ENCODE measurements around the gene CHERP. TPM values are rescaled to one million over a fixed set of nuclear protein-coding genes. Genes with fewer than 3 reads are reported as not detected.
A peak's percentile ranks its signal among the peaks of the same experiment; 100 is the strongest.

The CHERP gene
- total and polyA plus RNA-seq, 2 experiments from 2014 or later = 31.6 to 41.2 TPM

DNA sequence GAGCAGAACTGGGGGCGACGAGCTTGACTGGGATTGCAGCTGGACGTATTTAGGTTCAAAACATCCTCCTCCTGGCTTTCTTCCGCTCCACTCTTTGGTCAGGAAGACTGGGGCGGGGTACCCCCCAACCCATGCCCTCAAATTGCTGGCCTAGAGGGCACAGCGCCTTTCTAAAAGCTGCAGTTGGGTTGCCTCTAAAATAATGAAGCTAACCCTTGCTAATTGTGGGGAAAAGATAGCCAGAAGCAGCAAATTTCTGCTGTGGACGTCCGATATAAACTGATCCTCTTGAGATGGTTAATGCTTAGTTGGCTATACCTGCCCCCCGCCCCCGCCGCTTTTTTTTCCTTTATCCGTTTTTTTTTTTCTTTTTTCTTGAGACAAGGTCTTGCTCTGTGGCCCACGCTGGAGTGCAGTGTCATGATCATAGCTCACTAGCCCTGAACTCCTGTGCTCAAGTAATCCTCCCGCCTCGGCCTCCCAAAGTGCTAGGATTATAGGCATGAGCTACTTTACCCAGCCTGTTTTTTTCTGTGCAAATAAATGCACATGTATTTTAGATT, 754 bp upstream of the CHERP start (continued):
- TF ChIP-seq, protein P1, sequence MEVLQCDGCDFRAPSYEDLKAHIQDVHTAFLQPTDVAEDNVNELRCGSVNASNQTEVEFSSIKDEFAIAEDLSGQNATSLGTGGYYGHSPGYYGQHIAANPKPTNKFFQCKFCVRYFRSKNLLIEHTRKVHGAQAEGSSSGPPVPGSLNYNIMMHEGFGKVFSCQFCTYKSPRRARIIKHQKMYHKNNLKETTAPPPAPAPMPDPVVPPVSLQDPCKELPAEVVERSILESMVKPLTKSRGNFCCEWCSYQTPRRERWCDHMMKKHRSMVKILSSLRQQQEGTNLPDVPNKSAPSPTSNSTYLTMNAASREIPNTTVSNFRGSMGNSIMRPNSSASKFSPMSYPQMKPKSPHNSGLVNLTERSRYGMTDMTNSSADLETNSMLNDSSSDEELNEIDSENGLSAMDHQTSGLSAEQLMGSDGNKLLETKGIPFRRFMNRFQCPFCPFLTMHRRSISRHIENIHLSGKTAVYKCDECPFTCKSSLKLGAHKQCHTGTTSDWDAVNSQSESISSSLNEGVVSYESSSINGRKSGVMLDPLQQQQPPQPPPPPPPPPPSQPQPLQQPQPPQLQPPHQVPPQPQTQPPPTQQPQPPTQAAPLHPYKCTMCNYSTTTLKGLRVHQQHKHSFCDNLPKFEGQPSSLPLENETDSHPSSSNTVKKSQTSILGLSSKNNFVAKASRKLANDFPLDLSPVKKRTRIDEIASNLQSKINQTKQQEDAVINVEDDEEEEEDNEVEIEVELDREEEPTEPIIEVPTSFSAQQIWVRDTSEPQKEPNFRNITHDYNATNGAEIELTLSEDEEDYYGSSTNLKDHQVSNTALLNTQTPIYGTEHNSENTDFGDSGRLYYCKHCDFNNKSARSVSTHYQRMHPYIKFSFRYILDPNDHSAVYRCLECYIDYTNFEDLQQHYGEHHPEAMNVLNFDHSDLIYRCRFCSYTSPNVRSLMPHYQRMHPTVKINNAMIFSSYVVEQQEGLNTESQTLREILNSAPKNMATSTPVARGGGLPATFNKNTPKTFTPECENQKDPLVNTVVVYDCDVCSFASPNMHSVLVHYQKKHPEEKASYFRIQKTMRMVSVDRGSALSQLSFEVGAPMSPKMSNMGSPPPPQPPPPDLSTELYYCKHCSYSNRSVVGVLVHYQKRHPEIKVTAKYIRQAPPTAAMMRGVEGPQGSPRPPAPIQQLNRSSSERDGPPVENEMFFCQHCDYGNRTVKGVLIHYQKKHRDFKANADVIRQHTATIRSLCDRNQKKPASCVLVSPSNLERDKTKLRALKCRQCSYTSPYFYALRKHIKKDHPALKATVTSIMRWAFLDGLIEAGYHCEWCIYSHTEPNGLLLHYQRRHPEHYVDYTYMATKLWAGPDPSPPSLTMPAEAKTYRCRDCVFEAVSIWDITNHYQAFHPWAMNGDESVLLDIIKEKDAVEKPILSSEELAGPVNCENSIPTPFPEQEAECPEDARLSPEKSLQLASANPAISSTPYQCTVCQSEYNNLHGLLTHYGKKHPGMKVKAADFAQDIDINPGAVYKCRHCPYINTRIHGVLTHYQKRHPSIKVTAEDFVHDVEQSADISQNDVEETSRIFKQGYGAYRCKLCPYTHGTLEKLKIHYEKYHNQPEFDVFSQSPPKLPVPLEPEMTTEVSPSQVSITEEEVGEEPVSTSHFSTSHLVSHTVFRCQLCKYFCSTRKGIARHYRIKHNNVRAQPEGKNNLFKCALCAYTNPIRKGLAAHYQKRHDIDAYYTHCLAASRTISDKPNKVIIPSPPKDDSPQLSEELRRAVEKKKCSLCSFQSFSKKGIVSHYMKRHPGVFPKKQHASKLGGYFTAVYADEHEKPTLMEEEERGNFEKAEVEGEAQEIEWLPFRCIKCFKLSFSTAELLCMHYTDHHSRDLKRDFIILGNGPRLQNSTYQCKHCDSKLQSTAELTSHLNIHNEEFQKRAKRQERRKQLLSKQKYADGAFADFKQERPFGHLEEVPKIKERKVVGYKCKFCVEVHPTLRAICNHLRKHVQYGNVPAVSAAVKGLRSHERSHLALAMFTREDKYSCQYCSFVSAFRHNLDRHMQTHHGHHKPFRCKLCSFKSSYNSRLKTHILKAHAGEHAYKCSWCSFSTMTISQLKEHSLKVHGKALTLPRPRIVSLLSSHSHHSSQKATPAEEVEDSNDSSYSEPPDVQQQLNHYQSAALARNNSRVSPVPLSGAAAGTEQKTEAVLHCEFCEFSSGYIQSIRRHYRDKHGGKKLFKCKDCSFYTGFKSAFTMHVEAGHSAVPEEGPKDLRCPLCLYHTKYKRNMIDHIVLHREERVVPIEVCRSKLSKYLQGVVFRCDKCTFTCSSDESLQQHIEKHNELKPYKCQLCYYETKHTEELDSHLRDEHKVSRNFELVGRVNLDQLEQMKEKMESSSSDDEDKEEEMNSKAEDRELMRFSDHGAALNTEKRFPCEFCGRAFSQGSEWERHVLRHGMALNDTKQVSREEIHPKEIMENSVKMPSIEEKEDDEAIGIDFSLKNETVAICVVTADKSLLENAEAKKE (CRISPR knock-in tag; IDR thresholded peaks at IDR 0.05) = no peak
- TF ChIP-seq EZH2 (IDR thresholded peaks at IDR 0.05; ENCODE audit: low read depth, unreplicated experiment) (no peak), POLR2AphosphoS5 (IDR thresholded peaks at IDR 0.05; ENCODE audit: low read depth) (no peak), NANOG (IDR thresholded peaks at IDR 0.05; ENCODE audit: borderline replicate concordance) (no peak), STAT1 (IDR thresholded peaks at IDR 0.05; ENCODE audit: unreplicated experiment) (no peak)

DNA sequence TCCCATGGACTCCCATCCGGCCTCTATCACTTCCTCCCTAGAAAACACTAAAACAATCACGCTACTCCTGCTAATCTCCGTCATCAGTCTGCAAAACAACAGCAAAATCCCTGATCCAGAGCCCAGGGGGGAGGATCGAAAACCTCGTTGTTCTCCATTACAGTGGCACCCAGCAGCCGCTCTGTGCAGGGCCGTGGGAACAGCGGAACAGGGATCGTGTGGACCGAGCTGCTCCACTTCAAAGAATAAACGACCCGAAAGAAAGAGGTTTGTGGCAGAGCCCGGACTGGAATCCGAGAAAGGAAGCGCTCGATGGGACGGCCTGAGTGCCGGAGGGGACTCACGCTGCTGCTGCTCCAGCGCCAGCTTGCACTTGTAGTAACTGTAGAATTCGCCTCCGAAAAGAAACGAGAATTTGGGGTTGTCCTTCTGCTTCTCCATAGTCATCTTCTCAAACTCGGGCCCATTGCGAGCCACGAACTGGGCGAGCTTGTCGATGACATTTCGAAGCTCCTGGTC, 652 bp downstream of the CHERP start:
- peaks cover 11% of the 10 kb centered on the region for H3K4me1 ChIP-seq (ENCODE audit: insufficient read depth)
- H3K27ac ChIP-seq (ENCODE audit: low read depth) = peak overlapping the region; percentile 88
- H4K20me1 ChIP-seq (replicated peaks; ENCODE audit: insufficient read depth) = peaks cover 39% of the 10 kb centered on the region
- H3K4me2 ChIP-seq = peak overlapping the region; percentile 99
- H3K4me3 ChIP-seq = peak overlapping the region; percentile 100
- Mint-ChIP-seq H3K36me3 (ENCODE audit: low read depth) (peaks cover 46% of the 10 kb centered on the region), H3K4me1 (peaks cover 20% of the 10 kb centered on the region), H3K4me3 (peak overlapping the region; percentile 97), H3K27me3 (ENCODE audit: insufficient read depth, low read depth, poor library complexity) (peaks cover 10% of the 10 kb centered on the region), H3K27ac (peak overlapping the region; percentile 66), H3K9me3 (no peaks in the 10 kb centered on the region)
- H3K79me2 ChIP-seq (replicated peaks; ENCODE audit: insufficient read depth) = peaks cover 76% of the 10 kb centered on the region
- 0 out of 2 replicates have a peak, but pooled peaks cover 16% of the 10 kb centered on the region for H3F3A ChIP-seq (replicated peaks; ENCODE audit: low read depth)
- DNase-seq (ENCODE audit: low spot score) (peak; percentile 48), ATAC-seq (no peak; the same call in 2 of the 3 replicates)
- 0 out of 2 replicates have a peak, but pooled peaks cover 5% of the 10 kb centered on the region for H3K36me3 ChIP-seq (ENCODE audit: insufficient read depth)
- no peaks in the 10 kb centered on the region for H3K27me3 ChIP-seq (ENCODE audit: insufficient read depth)
- H2AFZ ChIP-seq = no peak overlapping the region; the same call in 1 of the 2 replicates
- no peaks in the 10 kb centered on the region for H3K9me2 ChIP-seq (ENCODE audit: insufficient read depth)
- TF ChIP-seq STAT1 (IDR thresholded peaks at IDR 0.05; ENCODE audit: unreplicated experiment) = no peak
- no peak for TF ChIP-seq JUNB (IDR thresholded peaks at IDR 0.05; ENCODE audit: unreplicated experiment)
- TF ChIP-seq, protein P2, sequence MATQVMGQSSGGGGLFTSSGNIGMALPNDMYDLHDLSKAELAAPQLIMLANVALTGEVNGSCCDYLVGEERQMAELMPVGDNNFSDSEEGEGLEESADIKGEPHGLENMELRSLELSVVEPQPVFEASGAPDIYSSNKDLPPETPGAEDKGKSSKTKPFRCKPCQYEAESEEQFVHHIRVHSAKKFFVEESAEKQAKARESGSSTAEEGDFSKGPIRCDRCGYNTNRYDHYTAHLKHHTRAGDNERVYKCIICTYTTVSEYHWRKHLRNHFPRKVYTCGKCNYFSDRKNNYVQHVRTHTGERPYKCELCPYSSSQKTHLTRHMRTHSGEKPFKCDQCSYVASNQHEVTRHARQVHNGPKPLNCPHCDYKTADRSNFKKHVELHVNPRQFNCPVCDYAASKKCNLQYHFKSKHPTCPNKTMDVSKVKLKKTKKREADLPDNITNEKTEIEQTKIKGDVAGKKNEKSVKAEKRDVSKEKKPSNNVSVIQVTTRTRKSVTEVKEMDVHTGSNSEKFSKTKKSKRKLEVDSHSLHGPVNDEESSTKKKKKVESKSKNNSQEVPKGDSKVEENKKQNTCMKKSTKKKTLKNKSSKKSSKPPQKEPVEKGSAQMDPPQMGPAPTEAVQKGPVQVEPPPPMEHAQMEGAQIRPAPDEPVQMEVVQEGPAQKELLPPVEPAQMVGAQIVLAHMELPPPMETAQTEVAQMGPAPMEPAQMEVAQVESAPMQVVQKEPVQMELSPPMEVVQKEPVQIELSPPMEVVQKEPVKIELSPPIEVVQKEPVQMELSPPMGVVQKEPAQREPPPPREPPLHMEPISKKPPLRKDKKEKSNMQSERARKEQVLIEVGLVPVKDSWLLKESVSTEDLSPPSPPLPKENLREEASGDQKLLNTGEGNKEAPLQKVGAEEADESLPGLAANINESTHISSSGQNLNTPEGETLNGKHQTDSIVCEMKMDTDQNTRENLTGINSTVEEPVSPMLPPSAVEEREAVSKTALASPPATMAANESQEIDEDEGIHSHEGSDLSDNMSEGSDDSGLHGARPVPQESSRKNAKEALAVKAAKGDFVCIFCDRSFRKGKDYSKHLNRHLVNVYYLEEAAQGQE (IDR thresholded peaks at IDR 0.05; ENCODE audit: unreplicated experiment) = no peak
- no peak for TF ChIP-seq EZH2 (IDR thresholded peaks at IDR 0.05; ENCODE audit: low read depth, unreplicated experiment)
- TF ChIP-seq ZNF331 (CRISPR knock-in tag; IDR thresholded peaks at IDR 0.05; ENCODE audit: low read depth) = no peak
- no peak for TF ChIP-seq NANOG (IDR thresholded peaks at IDR 0.05; ENCODE audit: borderline replicate concordance)
- no peak for TF ChIP-seq ZNF114 (CRISPR knock-in tag; IDR thresholded peaks at IDR 0.05)

Data from GM23338 (cell line).